Bronchial epithelial cell (primary cell): ENCODE results near the gene ZBTB38. TPM values are rescaled to one million over a fixed set of nuclear protein-coding genes. Genes with fewer than 3 reads are reported as not detected.

Experiments
- DNase-seq: peaks from one replicate; pipeline ENCODE4 v3.0.0-alpha.2; 2010; ENCODE audit warnings: low read depth
- FAIRE-seq: peaks from 2 replicates; lab custom pipeline; 2011; peaks lifted over from hg19 to GRCh38; lab: Jason Lieb, UNC
- H3K27me3 ChIP-seq: 2 replicates; pipeline ENCODE4 v1.5.1; 2011; ENCODE audit warnings: low read length; ENCODE audit not compliant: control insufficient read depth, insufficient read depth
- H3K36me3 ChIP-seq: 2 replicates; pipeline ENCODE4 v1.5.1; 2011; ENCODE audit warnings: low read length; ENCODE audit not compliant: control insufficient read depth, insufficient read depth
- H3K4me3 ChIP-seq: 2 replicates; pipeline ENCODE4 v1.5.1; 2011; ENCODE audit warnings: mild to moderate bottlenecking, low read depth, low read length, control low read depth
- CTCF ChIP-seq: IDR thresholded peaks from 2 replicates; pipeline ENCODE4 v1.5.1; 2011; ENCODE audit warnings: mild to moderate bottlenecking, moderate library complexity, low read length, control low read depth, inconsistent platforms; ENCODE audit not compliant: insufficient read depth, severe bottlenecking
- total RNA-seq: library from RNA; depleted of rRNA; stranded (reverse); fragments of >200 nt; gene quantifications from 2 replicates; pipeline ENCODE4 v1.2.1, GENCODE V29; 2014

ZBTB38 gene
- total RNA-seq, 1 donor from 2014 or later = 59.0 TPM

DNA sequence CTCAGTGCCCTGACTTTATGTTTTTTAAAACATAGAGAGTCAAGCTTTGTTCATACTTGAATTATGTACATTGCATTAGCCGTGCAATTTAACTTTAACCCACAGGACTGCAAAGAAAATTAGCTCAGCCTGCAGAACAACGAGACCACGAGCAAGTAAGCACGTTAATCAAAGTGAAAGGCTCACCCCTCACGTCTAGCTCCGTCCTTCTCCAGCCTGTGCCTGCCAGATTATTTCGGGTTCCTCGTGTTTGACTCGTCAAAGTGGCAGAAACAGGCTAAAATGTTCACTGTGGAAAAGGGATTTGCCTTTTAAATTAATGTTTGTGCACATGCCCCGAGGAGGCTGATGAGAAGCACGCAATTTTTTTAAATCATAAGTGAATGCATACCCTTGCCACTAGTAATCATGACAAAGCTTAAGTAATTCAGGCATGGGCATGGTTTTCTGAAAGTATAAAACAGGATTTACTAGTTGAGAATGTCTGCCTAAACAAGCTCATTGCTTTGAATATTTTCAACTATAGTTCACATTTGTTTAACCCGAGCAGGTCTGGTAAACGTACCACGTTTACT, 15.3 kb downstream of the ZBTB38 start:
- Histone ChIP-seq H3K27me3 (no peaks in the 10 kb centered on the region), H3K36me3 (peaks cover under 1% of the 10 kb centered on the region), H3K4me3 (no peak overlapping the region)
- FAIRE-seq (no peak), DNase-seq (peak; percentile 86)
- TF ChIP-seq CTCF = no peak

- no peak overlapping the region for H3K4me3 ChIP-seq
- DNase-seq (no peak), FAIRE-seq (no peak)
- TF ChIP-seq CTCF = no peak
- no peaks in the 10 kb centered on the region for H3K27me3 ChIP-seq
- H3K36me3 ChIP-seq = no peaks in the 10 kb centered on the region
These were observed 15.9 kb downstream of the ZBTB38 start for GRCh38 chr3:141384157-141384556.

GRCh38 chr3:141384575-141384974, 16.3 kb downstream of the ZBTB38 start:
- no peak for FAIRE-seq
- TF ChIP-seq CTCF = no peak
- no peak for DNase-seq
- Histone ChIP-seq H3K27me3 (no peaks in the 10 kb centered on the region), H3K36me3 (no peaks in the 10 kb centered on the region), H3K4me3 (no peak overlapping the region)

GRCh38 chr3:141385406-141386125, 17.3 kb downstream of the ZBTB38 start:
- no peaks in the 10 kb centered on the region for H3K36me3 ChIP-seq

GRCh38 chr3:141386126-141386488, 17.8 kb downstream of the ZBTB38 start:
- no peak for DNase-seq
- H3K36me3 ChIP-seq = peaks cover under 1% of the 10 kb centered on the region
- H3K27me3 ChIP-seq = no peaks in the 10 kb centered on the region
- no peak for TF ChIP-seq CTCF
- peak overlapping the region; percentile 16 for H3K4me3 ChIP-seq
- FAIRE-seq = no peak

More at GRCh38 chr3:141385406-141386125, 17.3 kb downstream of the ZBTB38 start:
- DNase-seq (no peak), FAIRE-seq (no peak)
- H3K4me3 ChIP-seq = peak overlapping the region; percentile 16
- H3K27me3 ChIP-seq = no peaks in the 10 kb centered on the region
- no peak for TF ChIP-seq CTCF

- Histone ChIP-seq H3K4me3 (peak overlapping the region; percentile 16), H3K36me3 (peaks cover 2% of the 10 kb centered on the region), H3K27me3 (no peaks in the 10 kb centered on the region)
- FAIRE-seq = no peak
- TF ChIP-seq CTCF = no peak
- DNase-seq = no peak
These were observed 18.4 kb downstream of the ZBTB38 start for GRCh38 chr3:141386611-141387111.
